H7 (cell line): ENCODE measurements around the gene UNC45A. TPM values are rescaled to one million over a fixed set of nuclear protein-coding genes. Genes with fewer than 3 reads are reported as not detected.
A peak's percentile ranks its signal among the peaks of the same experiment; 100 is the strongest.

Experiments
- DNase-seq: peaks from one replicate; pipeline ENCODE4 v3.0.0; 2012
- H3K27me3 ChIP-seq: 2 replicates; pipeline ENCODE4 v1.6.0; 2011; ENCODE audit warnings: mild to moderate bottlenecking, low read length; ENCODE audit not compliant: control insufficient read depth, insufficient read depth
- H3K36me3 ChIP-seq: replicated peaks from 2 replicates; pipeline ENCODE4 v1.5.1; 2011; ENCODE audit warnings: low read length; ENCODE audit not compliant: control insufficient read depth, insufficient read depth
- H3K4me3 ChIP-seq: 2 replicates; pipeline ENCODE4 v1.5.1; 2011; ENCODE audit warnings: low read depth, mild to moderate bottlenecking, control low read depth, low read length, moderate library complexity; ENCODE audit not compliant: insufficient read depth
- total RNA-seq: library from RNA; depleted of rRNA; stranded (reverse); fragments of >200 nt; shearing (Covaris generic); gene quantifications from 2 replicates; pipeline ENCODE4 v1.2.3, GENCODE V29; 2014

UNC45A gene
- total RNA-seq, 1 experiment from 2014 or later, result 85.9 TPM

- Histone ChIP-seq H3K4me3 (no peak overlapping the region), H3K27me3 (no peaks in the 10 kb centered on the region; the same call in 1 of the 2 replicates), H3K36me3 (peaks cover 33% of the 10 kb centered on the region)
- DNase-seq, result no peak
These were observed 3.2 kb downstream of the UNC45A start for GRCh38 chr15:90938261-90938660.

GRCh38 chr15:90939756-90940155 lies 4.7 kb downstream of the UNC45A start:
- DNase-seq, result no peak

GRCh38 chr15:90941038-90941437 lies 6.0 kb downstream of the UNC45A start:
- Histone ChIP-seq H3K36me3 (peaks cover 42% of the 10 kb centered on the region), H3K27me3 (no peaks in the 10 kb centered on the region), H3K4me3 (no peak overlapping the region)
- DNase-seq, result no peak

More at GRCh38 chr15:90939756-90940155, 4.7 kb downstream of the UNC45A start:
- peaks cover 38% of the 10 kb centered on the region for H3K36me3 ChIP-seq
- no peaks in the 10 kb centered on the region for H3K27me3 ChIP-seq
- H3K4me3 ChIP-seq, result no peak overlapping the region

- Histone ChIP-seq H3K36me3 (peaks cover 43% of the 10 kb centered on the region), H3K4me3 (no peak overlapping the region), H3K27me3 (no peaks in the 10 kb centered on the region)
- DNase-seq, result no peak
These were observed 7.5 kb downstream of the UNC45A start for GRCh38 chr15:90942354-90943120.

GRCh38 chr15:90945091-90945490 lies 10.0 kb downstream of the UNC45A start:
- no peak for DNase-seq
- no peak overlapping the region for H3K4me3 ChIP-seq
- peaks cover 44% of the 10 kb centered on the region for H3K36me3 ChIP-seq
- no peaks in the 10 kb centered on the region for H3K27me3 ChIP-seq

GRCh38 chr15:90946538-90946937 lies 11.5 kb downstream of the UNC45A start:
- H3K27me3 ChIP-seq, result no peaks in the 10 kb centered on the region
- DNase-seq, result peak; percentile 41
- no peak overlapping the region for H3K4me3 ChIP-seq
- H3K36me3 ChIP-seq, result peaks cover 38% of the 10 kb centered on the region

GRCh38 chr15:90946941-90947576 lies 12.0 kb downstream of the UNC45A start:
- H3K4me3 ChIP-seq, result no peak overlapping the region
- H3K27me3 ChIP-seq, result no peaks in the 10 kb centered on the region
- DNase-seq, result no peak
- peaks cover 38% of the 10 kb centered on the region for H3K36me3 ChIP-seq

- peaks cover 36% of the 10 kb centered on the region for H3K36me3 ChIP-seq
These were observed 12.7 kb downstream of the UNC45A start for GRCh38 chr15:90947577-90948357.

GRCh38 chr15:90948506-90948905 lies 13.4 kb downstream of the UNC45A start:
- H3K27me3 ChIP-seq, result no peaks in the 10 kb centered on the region
- peak; percentile 15 for DNase-seq
- H3K4me3 ChIP-seq, result no peak overlapping the region
- H3K36me3 ChIP-seq, result peaks cover 38% of the 10 kb centered on the region

More at GRCh38 chr15:90947577-90948357, 12.7 kb downstream of the UNC45A start:
- no peak overlapping the region for H3K4me3 ChIP-seq
- peak; percentile 36 for DNase-seq
- no peaks in the 10 kb centered on the region for H3K27me3 ChIP-seq

- Histone ChIP-seq H3K27me3 (no peaks in the 10 kb centered on the region), H3K4me3 (no peak overlapping the region), H3K36me3 (peaks cover 31% of the 10 kb centered on the region)
- DNase-seq, result no peak
These were observed 15.0 kb downstream of the UNC45A start for GRCh38 chr15:90949979-90950675.

GRCh38 chr15:90950676-90951075 lies 15.6 kb downstream of the UNC45A start:
- Histone ChIP-seq H3K27me3 (no peaks in the 10 kb centered on the region), H3K36me3 (peaks cover 31% of the 10 kb centered on the region), H3K4me3 (no peak overlapping the region)
- DNase-seq, result no peak

GRCh38 chr15:90952901-90953677 lies 18.0 kb downstream of the UNC45A start:
- no peak overlapping the region for H3K4me3 ChIP-seq
- DNase-seq, result peak; percentile 49
- peaks cover 4% of the 10 kb centered on the region; the same call in 1 of the 2 replicates for H3K27me3 ChIP-seq
- H3K36me3 ChIP-seq, result peaks cover 21% of the 10 kb centered on the region

- Histone ChIP-seq H3K27me3 (peaks cover 4% of the 10 kb centered on the region; the same call in 1 of the 2 replicates), H3K4me3 (no peak overlapping the region), H3K36me3 (peaks cover 19% of the 10 kb centered on the region)
- peak; percentile 62 for DNase-seq
These were observed 19.0 kb downstream of the UNC45A start for GRCh38 chr15:90953947-90954711.
